ENCODE measurements around the gene TMEM38B.

- TF ChIP-seq ATF3 (IDR thresholded peaks at IDR 0.05; ENCODE audit: insufficient read depth, low read depth, low read length): no peak
- TF ChIP-seq CTCF (IDR thresholded peaks at IDR 0.05; ENCODE audit: control extremely low read depth in 1 of 3, insufficient read depth in 1 of 3, low read depth in 1 of 3, low read length in 3 of 3): no peak
Observed at GRCh38 chr9:105701145-105701544, 6.8 kb downstream of the TMEM38B start.
